HCT116 (cell line): ENCODE measurements around the gene CAB39. TPM values are rescaled to one million over a fixed set of nuclear protein-coding genes. Genes with fewer than 3 reads are reported as not detected.

ENCODE experiments used
- ATAC-seq: fragments of 200-7000 bp; cut with Tn5 transposase; 2 replicates; pipeline ENCODE4 v1.9.1; 2020; ENCODE audit warnings: mild to moderate bottlenecking, moderate library complexity
- BruUV-seq: library from RNA; stranded (reverse); fragments of 400-500 nt; replicated peaks from 2 replicates; lab custom pipeline; 2021; lab: Mats Ljungman, UMichigan
- CTCF ChIA-PET: fragments of 300-600 bp; sonication (Branson Sonifier 250); formaldehyde crosslinking; loops from one replicate; lab custom pipeline; 2021; ENCODE audit warnings: antibody characterized with exemption; lab: Charles Lee
- POLR2A ChIA-PET: fragments of 300-600, 350-600 bp; sonication (Branson Sonifier 250); formaldehyde crosslinking; loops from one replicate; lab custom pipeline; 2021; ENCODE audit warnings: antibody characterized with exemption; lab: Charles Lee
- RAD21 ChIA-PET, 2 experiments: fragments of 300-600 bp; sonication (Branson Sonifier 250); formaldehyde crosslinking; loops; one replicate each; lab custom pipeline; 2023; ENCODE audit warnings: low total read pairs in 2 of 2; ENCODE audit not compliant: uncharacterized antibody in 2 of 2, unreplicated experiment in 2 of 2, low non-redundant PET in 1 of 2; lab: Charles Lee
- DNase-seq: peaks from one replicate; pipeline ENCODE4 v3.0.0-alpha.2; 2010; ENCODE audit warnings: low read depth, low spot score
- H2AFZ ChIP-seq: fragments of 200-600 bp; shearing (Covaris generic), sonication (generic); 2 replicates; pipeline ENCODE4 v1.6.1; 2017; ENCODE audit warnings: low read depth, mixed run types, mixed read lengths, antibody characterized with exemption, low read length; ENCODE audit not compliant: poor library complexity, severe bottlenecking
- H3K27ac ChIP-seq: 2 replicates; pipeline ENCODE4 v1.5.1; 2012; ENCODE audit warnings: low read depth, low read length
- H3K27me3 ChIP-seq: fragments of 200-600 bp; sonication (generic); 2 replicates; pipeline ENCODE4 v1.6.1; 2016; ENCODE audit warnings: mixed run types, low read length, mixed read lengths; ENCODE audit not compliant: insufficient read depth
- H3K36me3 ChIP-seq, 2 experiments: fragments of 200-500 bp in 1 of 2; fragments of 200-600 bp in 1 of 2; sonication (Bioruptor generic) in 1 of 2; sonication (generic) in 1 of 2; 2 replicates each; pipeline versions ENCODE4 v1.5.1 to v1.6.1; 2014 to 2016; ENCODE audit warnings: low read length in 2 of 2, inconsistent platforms in 1 of 2, mixed read lengths in 1 of 2, mixed run types in 1 of 2; ENCODE audit not compliant: insufficient read depth in 2 of 2, control insufficient read depth in 1 of 2
- H3K4me1 ChIP-seq, 2 experiments: fragments of 200-600 bp in 1 of 2; sonication (generic) in 1 of 2; 2 replicates each; pipeline versions ENCODE4 v1.5.1 to v1.6.1; 2012 to 2017; ENCODE audit warnings: low read length in 2 of 2, inconsistent platforms in 1 of 2, mild to moderate bottlenecking in 1 of 2, mixed read lengths in 1 of 2, mixed run types in 1 of 2, moderate library complexity in 1 of 2; ENCODE audit not compliant: insufficient read depth in 2 of 2, control insufficient read depth in 1 of 2
- H3K4me2 ChIP-seq: fragments of 200-600 bp; sonication (generic); 2 replicates; pipeline ENCODE4 v1.6.1; 2017; ENCODE audit warnings: mixed run types, low read length, mixed read lengths
- H3K4me3 ChIP-seq, 2 experiments: fragments of 200-600 bp in 1 of 2; sonication (generic) in 1 of 2; replicated peaks in 1 of 2; 2 replicates each; pipeline ENCODE4 v1.5.1; 2011 to 2016; ENCODE audit warnings: low read length in 2 of 2, control low read depth in 1 of 2, low read depth in 1 of 2, mild to moderate bottlenecking in 1 of 2, mixed read lengths in 1 of 2, mixed run types in 1 of 2
- H3K79me2 ChIP-seq: fragments of 200-600 bp; sonication (generic); 2 replicates; pipeline ENCODE4 v1.6.1; 2017; ENCODE audit warnings: mild to moderate bottlenecking, mixed run types, low read length, moderate library complexity, mixed read lengths; ENCODE audit not compliant: insufficient read depth
- H3K9ac ChIP-seq: fragments of 200-600 bp; sonication (generic); 2 replicates; pipeline ENCODE4 v1.6.1; 2016; ENCODE audit warnings: low read length, mixed read lengths
- H3K9me2 ChIP-seq: fragments of 200-600 bp; sonication (generic), shearing (Covaris generic); 2 replicates; pipeline ENCODE4 v1.6.1; 2017; ENCODE audit warnings: mixed run types, mild to moderate bottlenecking, moderate library complexity; ENCODE audit not compliant: insufficient read depth
- H3K9me3 ChIP-seq, 2 experiments: fragments of 200-500 bp in 1 of 2; fragments of 200-600 bp in 1 of 2; sonication (Bioruptor generic) in 1 of 2; sonication (generic) in 1 of 2; 2 replicates each; pipeline ENCODE4 v1.6.1; 2014 to 2017; ENCODE audit warnings: low read length in 2 of 2, mixed read lengths in 2 of 2, inconsistent platforms in 1 of 2, low read depth in 1 of 2, mild to moderate bottlenecking in 1 of 2, mixed run types in 1 of 2, moderate library complexity in 1 of 2; ENCODE audit not compliant: control insufficient read depth in 1 of 2, insufficient read depth in 1 of 2
- H4K20me1 ChIP-seq: fragments of 200-600 bp; sonication (generic), shearing (Covaris generic); 2 replicates; pipeline ENCODE4 v1.6.1; 2017; ENCODE audit warnings: mixed run types, mild to moderate bottlenecking, moderate library complexity; ENCODE audit not compliant: insufficient read depth
- CTCF ChIP-seq, 3 experiments: fragments of 200-600 bp in 1 of 3; sonication (generic) in 1 of 3; IDR thresholded peaks in 2 of 3; conservative IDR thresholded peaks in 1 of 3; 2 replicates each; pipeline ENCODE4 v1.5.1; 2012 to 2017; ENCODE audit warnings: low read depth in 2 of 3, low read length in 2 of 3, antibody characterized with exemption in 1 of 3, borderline replicate concordance in 1 of 3, control low read depth in 1 of 3, mild to moderate bottlenecking in 1 of 3, mixed read lengths in 1 of 3, mixed run types in 1 of 3, moderate library complexity in 1 of 3; ENCODE audit not compliant: insufficient read depth in 1 of 3
- EGR1 ChIP-seq: IDR thresholded peaks from 2 replicates; pipeline ENCODE4 v1.6.1; 2012; ENCODE audit warnings: low read depth
- ELF1 ChIP-seq: IDR thresholded peaks from 2 replicates; pipeline ENCODE4 v1.6.1; 2012; ENCODE audit warnings: low read depth, borderline replicate concordance
- EZH2 ChIP-seq: fragments of 200-600 bp; sonication (generic); IDR thresholded peaks from 2 replicates; pipeline ENCODE4 v1.6.1; 2017; ENCODE audit warnings: antibody characterized with exemption, mixed run types
- EZH2phosphoT487 ChIP-seq: fragments of 200-600 bp; IDR thresholded peaks from 2 replicates; pipeline ENCODE4 v1.6.1; 2018; ENCODE audit warnings: antibody characterized with exemption, borderline replicate concordance
- FOSL1 ChIP-seq: IDR thresholded peaks from 2 replicates; pipeline ENCODE4 v1.6.1; 2012; ENCODE audit warnings: low read depth
- JUND ChIP-seq: IDR thresholded peaks from 2 replicates; pipeline ENCODE4 v1.6.1; 2012
- MAX ChIP-seq: IDR thresholded peaks from 2 replicates; pipeline ENCODE4 v1.6.1; 2012
- POLR2A ChIP-seq: IDR thresholded peaks from 2 replicates; pipeline ENCODE4 v1.7.0; 2011; ENCODE audit warnings: borderline replicate concordance; ENCODE audit not compliant: insufficient read depth, insufficient read length; ENCODE audit errors: extremely low read depth
- SIN3A ChIP-seq: IDR thresholded peaks from 2 replicates; pipeline ENCODE4 v1.6.1; 2012; ENCODE audit warnings: low read depth
- SRF ChIP-seq: IDR thresholded peaks from 2 replicates; pipeline ENCODE4 v1.6.1; 2012; ENCODE audit warnings: low read depth
- TCF7L2 ChIP-seq: IDR thresholded peaks from 2 replicates; pipeline ENCODE4 v1.7.0; 2011; ENCODE audit warnings: borderline replicate concordance, inconsistent platforms; ENCODE audit not compliant: insufficient read depth, insufficient read length; ENCODE audit errors: extremely low read depth
- YY1 ChIP-seq: IDR thresholded peaks from 2 replicates; pipeline ENCODE4 v1.6.1; 2011; ENCODE audit warnings: low read length, low read depth, moderate library complexity, mild to moderate bottlenecking; ENCODE audit not compliant: insufficient replicate concordance; ENCODE audit errors: extremely low read depth
- ZNF274 ChIP-seq: fragments of 200-500 bp; sonication (Bioruptor generic); IDR thresholded peaks from 2 replicates; pipeline ENCODE4 v1.6.1; 2014; ENCODE audit warnings: mild to moderate bottlenecking, low read depth, low read length, inconsistent platforms
- intact Hi-C: fragments of 100-400 bp; cut with micrococcal nuclease; formaldehyde crosslinking; loops from 2 replicates; pipeline ENCODE4 v1.10.0; 2022
- total RNA-seq: library from RNA; stranded (reverse); gene quantifications from one replicate; pipeline ENCODE4 v1.2.1, GENCODE V29; 2021; ENCODE audit not compliant: unreplicated experiment
- TF ChIP-seq, protein P1 (sequence below): IDR thresholded peaks from 2 replicates; pipeline ENCODE4 v1.6.1; 2011; ENCODE audit warnings: mild to moderate bottlenecking, low read length, moderate library complexity; ENCODE audit not compliant: insufficient replicate concordance; ENCODE audit errors: extremely low read depth
- TF ChIP-seq, protein P2 (sequence below): IDR thresholded peaks from 2 replicates; pipeline ENCODE4 v1.6.1; 2012; ENCODE audit warnings: low read depth

Gene CAB39
- total RNA-seq, 1 experiment from 2014 or later, result 63.6 TPM

- H4K20me1 ChIP-seq, result no peaks in the 10 kb centered on the region
- H3K4me1 ChIP-seq, result peaks cover 11 to 16% of the 10 kb centered on the region in 2 experiments; a peak in 3 of 4 replicates
- intact Hi-C loops, result no loop called here
- H3K9ac ChIP-seq, result no peak overlapping the region
- H3K9me3 ChIP-seq, result peaks cover 8 to 9% of the 10 kb centered on the region in 2 experiments; a peak in 3 of 4 replicates
- H3K9me2 ChIP-seq, result no peaks in the 10 kb centered on the region
- no TSS peak for BruUV-seq
- no peaks in the 10 kb centered on the region for H3K36me3 ChIP-seq
- H3K79me2 ChIP-seq, result no peaks in the 10 kb centered on the region
- ChIA-PET RAD21 (no interaction called here), CTCF (no interaction called here), POLR2A (no interaction called here)
- no peaks in the 10 kb centered on the region for H3K27me3 ChIP-seq
- H3K27ac ChIP-seq, result no peak overlapping the region
- TF ChIP-seq EZH2 (no peak), CTCF (IDR thresholded peaks at IDR 0.05 in 2 of 3, conservative IDR thresholded peaks at IDR 0.05 in 1 of 3; ENCODE audit: borderline replicate concordance in 1 of 3, insufficient read depth in 1 of 3, low read depth in 2 of 3, low read length in 2 of 3) (no peak), JUND (no peak), FOSL1 (no peak), SIN3A (no peak), MAX (no peak), ZNF274 (no peak), ELF1 (no peak), EGR1 (no peak), POLR2A (no peak), TCF7L2 (no peak), SRF (no peak), EZH2phosphoT487 (no peak), YY1 (no peak)
- TF ChIP-seq, protein P1, sequence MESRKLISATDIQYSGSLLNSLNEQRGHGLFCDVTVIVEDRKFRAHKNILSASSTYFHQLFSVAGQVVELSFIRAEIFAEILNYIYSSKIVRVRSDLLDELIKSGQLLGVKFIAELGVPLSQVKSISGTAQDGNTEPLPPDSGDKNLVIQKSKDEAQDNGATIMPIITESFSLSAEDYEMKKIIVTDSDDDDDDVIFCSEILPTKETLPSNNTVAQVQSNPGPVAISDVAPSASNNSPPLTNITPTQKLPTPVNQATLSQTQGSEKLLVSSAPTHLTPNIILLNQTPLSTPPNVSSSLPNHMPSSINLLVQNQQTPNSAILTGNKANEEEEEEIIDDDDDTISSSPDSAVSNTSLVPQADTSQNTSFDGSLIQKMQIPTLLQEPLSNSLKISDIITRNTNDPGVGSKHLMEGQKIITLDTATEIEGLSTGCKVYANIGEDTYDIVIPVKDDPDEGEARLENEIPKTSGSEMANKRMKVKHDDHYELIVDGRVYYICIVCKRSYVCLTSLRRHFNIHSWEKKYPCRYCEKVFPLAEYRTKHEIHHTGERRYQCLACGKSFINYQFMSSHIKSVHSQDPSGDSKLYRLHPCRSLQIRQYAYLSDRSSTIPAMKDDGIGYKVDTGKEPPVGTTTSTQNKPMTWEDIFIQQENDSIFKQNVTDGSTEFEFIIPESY, result no peak
- TF ChIP-seq, protein P2, sequence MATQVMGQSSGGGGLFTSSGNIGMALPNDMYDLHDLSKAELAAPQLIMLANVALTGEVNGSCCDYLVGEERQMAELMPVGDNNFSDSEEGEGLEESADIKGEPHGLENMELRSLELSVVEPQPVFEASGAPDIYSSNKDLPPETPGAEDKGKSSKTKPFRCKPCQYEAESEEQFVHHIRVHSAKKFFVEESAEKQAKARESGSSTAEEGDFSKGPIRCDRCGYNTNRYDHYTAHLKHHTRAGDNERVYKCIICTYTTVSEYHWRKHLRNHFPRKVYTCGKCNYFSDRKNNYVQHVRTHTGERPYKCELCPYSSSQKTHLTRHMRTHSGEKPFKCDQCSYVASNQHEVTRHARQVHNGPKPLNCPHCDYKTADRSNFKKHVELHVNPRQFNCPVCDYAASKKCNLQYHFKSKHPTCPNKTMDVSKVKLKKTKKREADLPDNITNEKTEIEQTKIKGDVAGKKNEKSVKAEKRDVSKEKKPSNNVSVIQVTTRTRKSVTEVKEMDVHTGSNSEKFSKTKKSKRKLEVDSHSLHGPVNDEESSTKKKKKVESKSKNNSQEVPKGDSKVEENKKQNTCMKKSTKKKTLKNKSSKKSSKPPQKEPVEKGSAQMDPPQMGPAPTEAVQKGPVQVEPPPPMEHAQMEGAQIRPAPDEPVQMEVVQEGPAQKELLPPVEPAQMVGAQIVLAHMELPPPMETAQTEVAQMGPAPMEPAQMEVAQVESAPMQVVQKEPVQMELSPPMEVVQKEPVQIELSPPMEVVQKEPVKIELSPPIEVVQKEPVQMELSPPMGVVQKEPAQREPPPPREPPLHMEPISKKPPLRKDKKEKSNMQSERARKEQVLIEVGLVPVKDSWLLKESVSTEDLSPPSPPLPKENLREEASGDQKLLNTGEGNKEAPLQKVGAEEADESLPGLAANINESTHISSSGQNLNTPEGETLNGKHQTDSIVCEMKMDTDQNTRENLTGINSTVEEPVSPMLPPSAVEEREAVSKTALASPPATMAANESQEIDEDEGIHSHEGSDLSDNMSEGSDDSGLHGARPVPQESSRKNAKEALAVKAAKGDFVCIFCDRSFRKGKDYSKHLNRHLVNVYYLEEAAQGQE, result no peak
- ATAC-seq (no peak), DNase-seq (no peak)
- no peak overlapping the region for H3K4me3 ChIP-seq
- no peak overlapping the region for H2AFZ ChIP-seq
- H3K4me2 ChIP-seq, result no peak overlapping the region
These were observed 37.5 kb upstream of the CAB39 start for GRCh38 chr2:230674966-230675672.
